ENCODE data around the gene GLI1. TPM values are rescaled to one million over a fixed set of nuclear protein-coding genes. Genes with fewer than 3 reads are reported as not detected.

Gene GLI1
- total RNA-seq, 1 donor from 2014 or later, result 5.8 TPM

GRCh38 chr12:57514720-57515407 is 55.3 kb downstream of the GLI1 start:
- Mint-ChIP-seq H3K9me3 (ENCODE audit: unreplicated experiment) (no peaks in the 10 kb centered on the region), H3K4me3 (ENCODE audit: unreplicated experiment) (no peak overlapping the region), H3K27ac (ENCODE audit: unreplicated experiment) (no peak overlapping the region), H3K4me1 (ENCODE audit: low read depth, unreplicated experiment) (peaks cover 33% of the 10 kb centered on the region), H3K27me3 (ENCODE audit: low read depth, unreplicated experiment) (no peaks in the 10 kb centered on the region), H3K36me3 (ENCODE audit: low read depth, unreplicated experiment) (peaks cover 49% of the 10 kb centered on the region)
- DNase-seq (ENCODE audit: low read depth), result no peak
- Histone ChIP-seq H3K4me1 (ENCODE audit: insufficient read depth, low read length) (peaks cover 22% of the 10 kb centered on the region), H3K4me2 (ENCODE audit: low read length) (no peak overlapping the region), H3K4me3 (ENCODE audit: insufficient read depth, low read depth, low read length) (no peak overlapping the region), H3K9ac (ENCODE audit: low read length) (no peak overlapping the region), H3K27me3 (ENCODE audit: insufficient read depth, low read length) (no peaks in the 10 kb centered on the region), H4K20me1 (ENCODE audit: insufficient read depth, low read length) (peaks cover 79% of the 10 kb centered on the region), H3K36me3 (ENCODE audit: insufficient read depth, low read length) (peaks cover 59% of the 10 kb centered on the region), H2AFZ (ENCODE audit: low read depth, low read length) (no peak overlapping the region), H3K27ac (ENCODE audit: low read depth, low read length) (no peak overlapping the region), H3K79me2 (ENCODE audit: insufficient read depth, low read length) (peaks cover 33% of the 10 kb centered on the region), H3K9me3 (ENCODE audit: insufficient read depth, low read depth, low read length) (no peaks in the 10 kb centered on the region)
- no peak for FAIRE-seq
- no peak for TF ChIP-seq CTCF (IDR thresholded peaks at IDR 0.05; ENCODE audit: insufficient read depth, low read depth, low read length)
- TF ChIP-seq EZH2 (IDR thresholded peaks at IDR 0.05; ENCODE audit: insufficient read depth, low read length), result no peak

- Histone ChIP-seq H3K9me3 (ENCODE audit: insufficient read depth, low read depth, low read length) (no peaks in the 10 kb centered on the region), H3K4me3 (ENCODE audit: insufficient read depth, low read depth, low read length) (no peak overlapping the region), H3K27me3 (ENCODE audit: insufficient read depth, low read length) (no peaks in the 10 kb centered on the region), H2AFZ (ENCODE audit: low read depth, low read length) (no peak overlapping the region), H3K9ac (ENCODE audit: low read length) (no peak overlapping the region), H3K4me2 (ENCODE audit: low read length) (no peak overlapping the region), H3K36me3 (ENCODE audit: insufficient read depth, low read length) (peaks cover 59% of the 10 kb centered on the region), H3K4me1 (ENCODE audit: insufficient read depth, low read length) (peaks cover 22% of the 10 kb centered on the region), H3K27ac (ENCODE audit: low read depth, low read length) (no peak overlapping the region), H3K79me2 (ENCODE audit: insufficient read depth, low read length) (peaks cover 38% of the 10 kb centered on the region), H4K20me1 (ENCODE audit: insufficient read depth, low read length) (peaks cover 82% of the 10 kb centered on the region)
- Mint-ChIP-seq H3K36me3 (ENCODE audit: low read depth, unreplicated experiment) (peaks cover 49% of the 10 kb centered on the region), H3K27ac (ENCODE audit: unreplicated experiment) (no peak overlapping the region), H3K27me3 (ENCODE audit: low read depth, unreplicated experiment) (no peaks in the 10 kb centered on the region), H3K4me3 (ENCODE audit: unreplicated experiment) (no peak overlapping the region), H3K9me3 (ENCODE audit: unreplicated experiment) (no peaks in the 10 kb centered on the region), H3K4me1 (ENCODE audit: low read depth, unreplicated experiment) (peaks cover 33% of the 10 kb centered on the region)
- DNase-seq (ENCODE audit: low read depth) (no peak), FAIRE-seq (no peak)
- no peak for TF ChIP-seq EZH2 (IDR thresholded peaks at IDR 0.05; ENCODE audit: insufficient read depth, low read length)
- no peak for TF ChIP-seq CTCF (IDR thresholded peaks at IDR 0.05; ENCODE audit: insufficient read depth, low read depth, low read length)
These were observed 55.9 kb downstream of the GLI1 start for GRCh38 chr12:57515408-57515933.

Data from astrocyte (in vitro differentiated cells and primary cell).